ENCODE data around the gene EVL.

The EVL gene

DNA sequence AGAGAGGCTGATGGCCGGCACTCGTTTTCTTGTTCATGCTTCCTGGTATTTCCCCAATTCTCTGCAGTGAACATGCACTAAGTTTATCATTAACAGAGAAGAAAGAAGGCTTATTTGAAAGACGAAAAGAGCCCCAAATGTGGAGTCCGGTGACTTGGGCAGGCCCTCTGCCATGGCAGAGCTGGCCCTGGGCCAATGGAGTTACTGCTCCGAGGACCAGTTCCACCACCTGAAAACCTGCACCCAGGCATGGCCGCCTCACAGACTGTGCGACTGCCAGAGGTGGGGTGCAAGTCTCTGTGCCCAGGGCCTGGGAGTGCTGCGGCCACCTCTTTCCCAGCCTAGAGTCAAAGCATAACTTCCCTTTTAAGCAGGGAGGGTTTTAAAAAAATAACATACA, 69.4 kb downstream of the EVL start:
- no peak for TF ChIP-seq ZFX (IDR thresholded peaks at IDR 0.05)
- TF ChIP-seq, protein P1, sequence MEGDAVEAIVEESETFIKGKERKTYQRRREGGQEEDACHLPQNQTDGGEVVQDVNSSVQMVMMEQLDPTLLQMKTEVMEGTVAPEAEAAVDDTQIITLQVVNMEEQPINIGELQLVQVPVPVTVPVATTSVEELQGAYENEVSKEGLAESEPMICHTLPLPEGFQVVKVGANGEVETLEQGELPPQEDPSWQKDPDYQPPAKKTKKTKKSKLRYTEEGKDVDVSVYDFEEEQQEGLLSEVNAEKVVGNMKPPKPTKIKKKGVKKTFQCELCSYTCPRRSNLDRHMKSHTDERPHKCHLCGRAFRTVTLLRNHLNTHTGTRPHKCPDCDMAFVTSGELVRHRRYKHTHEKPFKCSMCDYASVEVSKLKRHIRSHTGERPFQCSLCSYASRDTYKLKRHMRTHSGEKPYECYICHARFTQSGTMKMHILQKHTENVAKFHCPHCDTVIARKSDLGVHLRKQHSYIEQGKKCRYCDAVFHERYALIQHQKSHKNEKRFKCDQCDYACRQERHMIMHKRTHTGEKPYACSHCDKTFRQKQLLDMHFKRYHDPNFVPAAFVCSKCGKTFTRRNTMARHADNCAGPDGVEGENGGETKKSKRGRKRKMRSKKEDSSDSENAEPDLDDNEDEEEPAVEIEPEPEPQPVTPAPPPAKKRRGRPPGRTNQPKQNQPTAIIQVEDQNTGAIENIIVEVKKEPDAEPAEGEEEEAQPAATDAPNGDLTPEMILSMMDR (conservative IDR thresholded peaks at IDR 0.05): no peak
- no peak overlapping the region for H3K27ac ChIP-seq

GRCh38 chr14:100135073-100135472, 69.9 kb downstream of the EVL start:
- TF ChIP-seq ZFX (IDR thresholded peaks at IDR 0.05): no peak
- TF ChIP-seq, protein P1 (conservative IDR thresholded peaks at IDR 0.05): no peak
- H3K27ac ChIP-seq: no peak overlapping the region

- TF ChIP-seq ZFX (IDR thresholded peaks at IDR 0.05): no peak
- TF ChIP-seq, protein P1 (conservative IDR thresholded peaks at IDR 0.05): no peak
- H3K27ac ChIP-seq: no peak overlapping the region
These were observed 70.6 kb downstream of the EVL start for GRCh38 chr14:100135784-100136183.

- no peak for TF ChIP-seq ZFX (IDR thresholded peaks at IDR 0.05)
- TF ChIP-seq, protein P1 (conservative IDR thresholded peaks at IDR 0.05): no peak
- no peak overlapping the region for H3K27ac ChIP-seq
These were observed 72.0 kb downstream of the EVL start for GRCh38 chr14:100137173-100137572.

GRCh38 chr14:100138082-100138787, 73.0 kb downstream of the EVL start:
- no peak overlapping the region for H3K27ac ChIP-seq
- TF ChIP-seq, protein P1 (conservative IDR thresholded peaks at IDR 0.05): no peak
- TF ChIP-seq ZFX (IDR thresholded peaks at IDR 0.05): no peak

GRCh38 chr14:100138955-100139354, 73.7 kb downstream of the EVL start:
- TF ChIP-seq, protein P1 (conservative IDR thresholded peaks at IDR 0.05): no peak
- TF ChIP-seq ZFX (IDR thresholded peaks at IDR 0.05): no peak

GRCh38 chr14:100140452-100141078, 75.3 kb downstream of the EVL start:
- TF ChIP-seq ZFX (IDR thresholded peaks at IDR 0.05): no peak
- TF ChIP-seq, protein P1 (conservative IDR thresholded peaks at IDR 0.05): no peak
- H3K27ac ChIP-seq: no peak overlapping the region

More at GRCh38 chr14:100138955-100139354, 73.7 kb downstream of the EVL start:
- H3K27ac ChIP-seq: no peak overlapping the region

All from C4-2B (cell line).